Measurements from ENCODE around the gene ST3GAL3. TPM values are rescaled to one million over a fixed set of nuclear protein-coding genes. Genes with fewer than 3 reads are reported as not detected.

The ST3GAL3 gene
- polyA plus RNA-seq, 2 of the 4 experiments (the other 2 are of a cell fraction) = 2.5 to 4.0 TPM

GRCh38 chr1:43934101-43934985, 227.0 kb downstream of the ST3GAL3 start:
- ATAC-seq (peak; percentile 32 to 76; a peak in 4 of 6 replicates), DNase-seq (ENCODE audit: low read depth in 1 of 2, low spot score in 1 of 2) (peak; percentile 51 to 60), FAIRE-seq (no peak)
- Histone ChIP-seq H3K4me2 (no peak overlapping the region), H3K4me1 (peaks cover 54% of the 10 kb centered on the region), H3K27ac (peak overlapping the region in 1 of 2 experiments; percentile 92; a peak in 4 of 6 replicates), H3K9me3 (no peaks in the 10 kb centered on the region), H3K4me3 (no peak overlapping the region)
- 58% methylated on average over 7 of the region's 13 CpGs for WGBS (ENCODE audit: missing lambda C conversion rate)
- TF ChIP-seq SMC3 (IDR thresholded peaks at IDR 0.05) (peak; percentile 76), RCOR1 (IDR thresholded peaks at IDR 0.05; ENCODE audit: low read depth, low read length) (no peak), EHMT2 (IDR thresholded peaks at IDR 0.05; ENCODE audit: low read depth) (no peak), RAD21 (conservative IDR thresholded peaks at IDR 0.05 in 1 of 2, IDR thresholded peaks at IDR 0.05 in 1 of 2) (peak; percentile 74 to 81)
- TF ChIP-seq, protein P1, sequence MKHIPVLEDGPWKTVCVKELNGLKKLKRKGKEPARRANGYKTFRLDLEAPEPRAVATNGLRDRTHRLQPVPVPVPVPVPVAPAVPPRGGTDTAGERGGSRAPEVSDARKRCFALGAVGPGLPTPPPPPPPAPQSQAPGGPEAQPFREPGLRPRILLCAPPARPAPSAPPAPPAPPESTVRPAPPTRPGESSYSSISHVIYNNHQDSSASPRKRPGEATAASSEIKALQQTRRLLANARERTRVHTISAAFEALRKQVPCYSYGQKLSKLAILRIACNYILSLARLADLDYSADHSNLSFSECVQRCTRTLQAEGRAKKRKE (CRISPR knock-in tag; IDR thresholded peaks at IDR 0.05; ENCODE audit: low read depth) = no peak
- TF ChIP-seq, protein P2, sequence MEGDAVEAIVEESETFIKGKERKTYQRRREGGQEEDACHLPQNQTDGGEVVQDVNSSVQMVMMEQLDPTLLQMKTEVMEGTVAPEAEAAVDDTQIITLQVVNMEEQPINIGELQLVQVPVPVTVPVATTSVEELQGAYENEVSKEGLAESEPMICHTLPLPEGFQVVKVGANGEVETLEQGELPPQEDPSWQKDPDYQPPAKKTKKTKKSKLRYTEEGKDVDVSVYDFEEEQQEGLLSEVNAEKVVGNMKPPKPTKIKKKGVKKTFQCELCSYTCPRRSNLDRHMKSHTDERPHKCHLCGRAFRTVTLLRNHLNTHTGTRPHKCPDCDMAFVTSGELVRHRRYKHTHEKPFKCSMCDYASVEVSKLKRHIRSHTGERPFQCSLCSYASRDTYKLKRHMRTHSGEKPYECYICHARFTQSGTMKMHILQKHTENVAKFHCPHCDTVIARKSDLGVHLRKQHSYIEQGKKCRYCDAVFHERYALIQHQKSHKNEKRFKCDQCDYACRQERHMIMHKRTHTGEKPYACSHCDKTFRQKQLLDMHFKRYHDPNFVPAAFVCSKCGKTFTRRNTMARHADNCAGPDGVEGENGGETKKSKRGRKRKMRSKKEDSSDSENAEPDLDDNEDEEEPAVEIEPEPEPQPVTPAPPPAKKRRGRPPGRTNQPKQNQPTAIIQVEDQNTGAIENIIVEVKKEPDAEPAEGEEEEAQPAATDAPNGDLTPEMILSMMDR (IDR thresholded peaks at IDR 0.05) = peak; percentile 63
- CTCF ChIA-PET = interaction anchor here (0.6 to 16.9 kb wide), 46 partner anchors 9 to 707 kb away, joined by 3 to 243 read pairs (median 4); partner anchors contain the start of gene IPO13
- POLR2A ChIA-PET = interaction anchor here (0.5 to 0.6 kb wide), 2 partner anchors 413 to 771 kb away, joined by 3 to 5 read pairs; no protein-coding TSS in a partner anchor

- 79% methylated on average over 2 of the region's 5 CpGs for WGBS (ENCODE audit: missing lambda C conversion rate)
- Histone ChIP-seq H3K9me3 (no peaks in the 10 kb centered on the region), H3K4me1 (peaks cover 48% of the 10 kb centered on the region), H3K4me3 (no peak overlapping the region), H3K4me2 (no peak overlapping the region), H3K27ac (peak overlapping the region in 1 of 2 experiments; percentile 92; a peak in 2 of 6 replicates)
- POLR2A ChIA-PET = interaction anchor here (0.6 kb wide), 1 partner anchor 414 kb away, joined by 3 read pairs; no protein-coding TSS in a partner anchor
- ATAC-seq (no peak; a peak in 1 of 6 replicates), FAIRE-seq (no peak), DNase-seq (ENCODE audit: low read depth in 1 of 2, low spot score in 1 of 2) (no peak)
- CTCF ChIA-PET = interaction anchor here (0.6 to 16.9 kb wide), 44 partner anchors 9 to 708 kb away, joined by 3 to 243 read pairs (median 4); partner anchors contain the start of gene IPO13
- peak in 1 of 2 experiments; percentile 21; a peak in 1 of 5 replicates for TF ChIP-seq RAD21 (conservative IDR thresholded peaks at IDR 0.05 in 1 of 2, IDR thresholded peaks at IDR 0.05 in 1 of 2)
- no peak for TF ChIP-seq KDM1A (IDR thresholded peaks at IDR 0.05; ENCODE audit: low read depth)
Measured at GRCh38 chr1:43934986-43935324, 227.6 kb downstream of the ST3GAL3 start.

- DNase-seq (ENCODE audit: low read depth in 1 of 2, low spot score in 1 of 2) = no peak
- no peaks in the 10 kb centered on the region for H3K9me3 ChIP-seq
- WGBS (ENCODE audit: missing lambda C conversion rate) = 90% methylated on average over 6 of the region's 48 CpGs
- ChIA-PET CTCF (interaction anchor here (1.5 to 16.9 kb wide), 11 partner anchors 8 to 176 kb away, joined by 3 to 243 read pairs (median 8); partner anchors contain the start of gene IPO13), POLR2A (no interaction called here)
- H3K4me3 ChIP-seq = no peak overlapping the region
- no peak for FAIRE-seq
- H3K4me2 ChIP-seq = no peak overlapping the region
- peak overlapping the region in 1 of 2 experiments; percentile 92; a peak in 1 of 6 replicates for H3K27ac ChIP-seq
- TF ChIP-seq JUNB (IDR thresholded peaks at IDR 0.05) (no peak), MYC (IDR thresholded peaks at IDR 0.05; ENCODE audit: borderline replicate concordance, low read length) (no peak), REST (IDR thresholded peaks at IDR 0.05) (no peak), FOXS1 (CRISPR knock-in tag; IDR thresholded peaks at IDR 0.05) (no peak), EHMT2 (IDR thresholded peaks at IDR 0.05; ENCODE audit: low read depth) (no peak), USF2 (IDR thresholded peaks at IDR 0.05) (no peak)
- TF ChIP-seq, protein P1 (CRISPR knock-in tag; IDR thresholded peaks at IDR 0.05; ENCODE audit: low read depth) = no peak
- peaks cover 40% of the 10 kb centered on the region for H3K4me1 ChIP-seq
- no peak for ATAC-seq
Measured at GRCh38 chr1:43935711-43936427, 228.5 kb downstream of the ST3GAL3 start.
